MCF 10A (cell line): Measurements from ENCODE around the gene FBRSL1. TPM values are rescaled to one million over a fixed set of nuclear protein-coding genes. Genes with fewer than 3 reads are reported as not detected.

Source experiments
- BruUV-seq: library from RNA; stranded (reverse); fragments of 400-500 nt; replicated peaks from 2 replicates; lab custom pipeline; 2021; lab: Mats Ljungman, UMichigan
- CTCF ChIA-PET: fragments of 300-600 bp; sonication (Branson Sonifier 250); formaldehyde crosslinking; extraction: SDS; loops from one replicate; lab custom pipeline; 2021; ENCODE audit warnings: antibody characterized with exemption, inconsistent platforms; lab: Yijun Ruan, JAX
- POLR2A ChIA-PET: fragments of 300-600, 350-650 bp; sonication (Branson Sonifier 250); formaldehyde crosslinking; extraction: SDS; loops from one replicate; lab custom pipeline; 2020; ENCODE audit warnings: antibody characterized with exemption, inconsistent platforms; lab: Yijun Ruan, JAX
- DNase-seq: peaks from one replicate; pipeline ENCODE4 v3.0.0-alpha.2; 2018; ENCODE audit not compliant: unreplicated experiment
- H3K27ac Mint-ChIP-seq: one replicate; pipeline ENCODE4 v1.8.0; 2022; ENCODE audit warnings: mild to moderate bottlenecking, low read depth, mixed read lengths; ENCODE audit not compliant: unreplicated experiment
- H3K27me3 Mint-ChIP-seq: one replicate; pipeline ENCODE4 v1.8.0; 2022; ENCODE audit warnings: mixed read lengths; ENCODE audit not compliant: insufficient read depth, unreplicated experiment
- H3K36me3 Mint-ChIP-seq: one replicate; pipeline ENCODE4 v1.8.0; 2022; ENCODE audit warnings: mild to moderate bottlenecking, moderate library complexity, mixed read lengths; ENCODE audit not compliant: insufficient read depth, unreplicated experiment
- H3K4me1 Mint-ChIP-seq: one replicate; pipeline ENCODE4 v1.8.0; 2022; ENCODE audit warnings: mixed read lengths; ENCODE audit not compliant: insufficient read depth, unreplicated experiment
- H3K4me3 Mint-ChIP-seq: one replicate; pipeline ENCODE4 v1.8.0; 2022; ENCODE audit warnings: mild to moderate bottlenecking, moderate library complexity, mixed read lengths; ENCODE audit not compliant: unreplicated experiment
- H3K9me3 Mint-ChIP-seq: one replicate; pipeline ENCODE4 v1.8.0; 2022; ENCODE audit warnings: mixed read lengths; ENCODE audit not compliant: unreplicated experiment
- CTCF ChIP-seq: fragments of 200-600 bp; IDR thresholded peaks from one replicate; pipeline ENCODE4 v1.8.0; 2022; ENCODE audit warnings: antibody characterized with exemption, mild to moderate bottlenecking; ENCODE audit not compliant: unreplicated experiment
- intact Hi-C: fragments of 100-400 bp; cut with micrococcal nuclease; formaldehyde crosslinking; loops from 2 replicates; pipeline ENCODE4 v1.14.1; 2022
- total RNA-seq: library from RNA; stranded (reverse); gene quantifications from 2 replicates; pipeline ENCODE4 v1.2.3, GENCODE V29; 2022

FBRSL1 gene
- total RNA-seq, 1 experiment from 2014 or later = 47.4 TPM

GRCh38 chr12:132449565-132450417 is 40.2 kb upstream of the FBRSL1 start:
- peaks cover 11% of the 10 kb centered on the region for H3K4me1 Mint-ChIP-seq
- no peak overlapping the region for H3K4me3 Mint-ChIP-seq
- H3K27ac Mint-ChIP-seq = no peak overlapping the region
- CTCF ChIA-PET = interaction anchor here (0.6 to 2.8 kb wide), 2 partner anchors 35 to 87 kb away, joined by 3 to 7 read pairs; no protein-coding TSS in a partner anchor
- DNase-seq = no peak
- no peaks in the 10 kb centered on the region for H3K9me3 Mint-ChIP-seq
- no peaks in the 10 kb centered on the region for H3K36me3 Mint-ChIP-seq
- POLR2A ChIA-PET = no interaction called here
- TF ChIP-seq CTCF = no peak
- peaks cover 21% of the 10 kb centered on the region for H3K27me3 Mint-ChIP-seq
- no TSS peak for BruUV-seq
- intact Hi-C loops = no loop called here

GRCh38 chr12:132450418-132451171 is 39.4 kb upstream of the FBRSL1 start:
- intact Hi-C loops = no loop called here
- no peaks in the 10 kb centered on the region for H3K36me3 Mint-ChIP-seq
- DNase-seq = no peak
- peaks cover 11% of the 10 kb centered on the region for H3K4me1 Mint-ChIP-seq
- no TSS peak for BruUV-seq
- ChIA-PET CTCF (interaction anchor here (0.5 to 2.8 kb wide), 4 partner anchors 30 to 188 kb away, joined by 3 to 7 read pairs (median 4); no protein-coding TSS in a partner anchor), POLR2A (no interaction called here)
- H3K27ac Mint-ChIP-seq = no peak overlapping the region
- TF ChIP-seq CTCF = no peak
- H3K9me3 Mint-ChIP-seq = no peaks in the 10 kb centered on the region
- no peak overlapping the region for H3K4me3 Mint-ChIP-seq
- H3K27me3 Mint-ChIP-seq = peaks cover 17% of the 10 kb centered on the region

- DNase-seq = no peak
- Mint-ChIP-seq H3K9me3 (no peaks in the 10 kb centered on the region), H3K36me3 (no peaks in the 10 kb centered on the region), H3K27ac (no peak overlapping the region), H3K4me3 (no peak overlapping the region), H3K27me3 (peaks cover 17% of the 10 kb centered on the region), H3K4me1 (peaks cover 11% of the 10 kb centered on the region)
- POLR2A ChIA-PET = no interaction called here
- TF ChIP-seq CTCF = no peak
- CTCF ChIA-PET = interaction anchor here (0.9 to 2.8 kb wide), 2 partner anchors 37 to 188 kb away, joined by 3 to 7 read pairs; no protein-coding TSS in a partner anchor
- intact Hi-C loops = no loop called here
- BruUV-seq = no TSS peak
These were observed 38.6 kb upstream of the FBRSL1 start for GRCh38 chr12:132451172-132451835.

GRCh38 chr12:132451836-132452195 is 38.1 kb upstream of the FBRSL1 start:
- no peaks in the 10 kb centered on the region for H3K36me3 Mint-ChIP-seq
- peaks cover 17% of the 10 kb centered on the region for H3K27me3 Mint-ChIP-seq
- POLR2A ChIA-PET = no interaction called here
- CTCF ChIA-PET = no interaction called here
- intact Hi-C loops = no loop called here
- DNase-seq = no peak
- peaks cover 11% of the 10 kb centered on the region for H3K4me1 Mint-ChIP-seq
- no peaks in the 10 kb centered on the region for H3K9me3 Mint-ChIP-seq
- no peak for TF ChIP-seq CTCF
- H3K4me3 Mint-ChIP-seq = no peak overlapping the region
- no peak overlapping the region for H3K27ac Mint-ChIP-seq
- BruUV-seq = no TSS peak
